Measurements from ENCODE around the gene GTF3A. TPM values are rescaled to one million over a fixed set of nuclear protein-coding genes. Genes with fewer than 3 reads are reported as not detected.

GTF3A gene
- total and polyA plus RNA-seq, 9 of the 15 experiments (the other 6 are each of a cell fraction or from before 2014, with no cell fraction given) = 47.5 to 303 (median 174) TPM

GRCh38 chr13:27449936-27450828 lies 25.8 kb downstream of the GTF3A start, which contains the start of gene MTIF3 (continued):
- no peak for TF ChIP-seq CLOCK (CRISPR knock-in tag; IDR thresholded peaks at IDR 0.05; ENCODE audit: borderline replicate concordance)
- no peak for TF ChIP-seq ASH1L (IDR thresholded peaks at IDR 0.05; ENCODE audit: borderline replicate concordance, low read depth, partially characterized antibody)
- no peak for TF ChIP-seq HEY1 (CRISPR knock-in tag; IDR thresholded peaks at IDR 0.05; ENCODE audit: borderline replicate concordance)
- no peak for TF ChIP-seq ZNF347 (CRISPR knock-in tag; IDR thresholded peaks at IDR 0.05; ENCODE audit: low read depth)
- TF ChIP-seq ZNF699 (CRISPR knock-in tag; IDR thresholded peaks at IDR 0.05; ENCODE audit: insufficient replicate concordance) = no peak
- TF ChIP-seq, protein P1, sequence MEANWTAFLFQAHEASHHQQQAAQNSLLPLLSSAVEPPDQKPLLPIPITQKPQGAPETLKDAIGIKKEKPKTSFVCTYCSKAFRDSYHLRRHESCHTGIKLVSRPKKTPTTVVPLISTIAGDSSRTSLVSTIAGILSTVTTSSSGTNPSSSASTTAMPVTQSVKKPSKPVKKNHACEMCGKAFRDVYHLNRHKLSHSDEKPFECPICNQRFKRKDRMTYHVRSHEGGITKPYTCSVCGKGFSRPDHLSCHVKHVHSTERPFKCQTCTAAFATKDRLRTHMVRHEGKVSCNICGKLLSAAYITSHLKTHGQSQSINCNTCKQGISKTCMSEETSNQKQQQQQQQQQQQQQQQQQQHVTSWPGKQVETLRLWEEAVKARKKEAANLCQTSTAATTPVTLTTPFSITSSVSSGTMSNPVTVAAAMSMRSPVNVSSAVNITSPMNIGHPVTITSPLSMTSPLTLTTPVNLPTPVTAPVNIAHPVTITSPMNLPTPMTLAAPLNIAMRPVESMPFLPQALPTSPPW (CRISPR knock-in tag; IDR thresholded peaks at IDR 0.05) = peak; percentile 22; the same call in 1 of the 2 replicates
- TF ChIP-seq ZFX (CRISPR knock-in tag; IDR thresholded peaks at IDR 0.05) = peak; percentile 48
- TF ChIP-seq DNMT1 (IDR thresholded peaks at IDR 0.05) = no peak
- peak; percentile 71 for TF ChIP-seq POLR2B (IDR thresholded peaks at IDR 0.05; ENCODE audit: low read depth, partially characterized antibody)
- TF ChIP-seq SRSF1 (IDR thresholded peaks at IDR 0.05; ENCODE audit: low read depth, low read length) = no peak
- TF ChIP-seq, protein P2, sequence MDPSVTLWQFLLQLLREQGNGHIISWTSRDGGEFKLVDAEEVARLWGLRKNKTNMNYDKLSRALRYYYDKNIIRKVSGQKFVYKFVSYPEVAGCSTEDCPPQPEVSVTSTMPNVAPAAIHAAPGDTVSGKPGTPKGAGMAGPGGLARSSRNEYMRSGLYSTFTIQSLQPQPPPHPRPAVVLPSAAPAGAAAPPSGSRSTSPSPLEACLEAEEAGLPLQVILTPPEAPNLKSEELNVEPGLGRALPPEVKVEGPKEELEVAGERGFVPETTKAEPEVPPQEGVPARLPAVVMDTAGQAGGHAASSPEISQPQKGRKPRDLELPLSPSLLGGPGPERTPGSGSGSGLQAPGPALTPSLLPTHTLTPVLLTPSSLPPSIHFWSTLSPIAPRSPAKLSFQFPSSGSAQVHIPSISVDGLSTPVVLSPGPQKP (CRISPR knock-in tag; IDR thresholded peaks at IDR 0.05) = no peak
- no peak for TF ChIP-seq CEBPB (tag; IDR thresholded peaks at IDR 0.05)
- peak; percentile 47 for TF ChIP-seq BHLHE40 (IDR thresholded peaks at IDR 0.05; ENCODE audit: low read length)
- no peak for TF ChIP-seq HOMEZ (CRISPR knock-in tag; IDR thresholded peaks at IDR 0.05)
- no peak for TF ChIP-seq SMARCB1 (IDR thresholded peaks at IDR 0.05; ENCODE audit: insufficient read length, low read depth)
- TF ChIP-seq SMARCA4 (IDR thresholded peaks at IDR 0.05) = no peak
- TF ChIP-seq MAX (CRISPR knock-in tag; IDR thresholded peaks at IDR 0.05) = peak; percentile 59; the same call in 1 of the 2 replicates
- no peak for TF ChIP-seq LARP7 (IDR thresholded peaks at IDR 0.05)
- no peak for TF ChIP-seq BRCA1 (IDR thresholded peaks at IDR 0.05)
- TF ChIP-seq BRCA1 (CRISPR knock-in tag; IDR thresholded peaks at IDR 0.05) = no peak
- TF ChIP-seq ETV6 (IDR thresholded peaks at IDR 0.05; ENCODE audit: borderline replicate concordance in 1 of 2, low read depth in 2 of 2, low read length in 1 of 2) = no peak
- TF ChIP-seq ETV6 (CRISPR knock-in tag; IDR thresholded peaks at IDR 0.05; ENCODE audit: borderline replicate concordance) = no peak

Data from K562 (cell line).